NCI-H524 (cell line): ENCODE measurements around the gene PPP1R17.

Experiments
- DNase-seq, 2 experiments: peaks; one replicate each; lab custom pipeline; 2025; lab: John Stamatoyannopoulos, UW

Gene PPP1R17

GRCh38 chr7:31699050-31699449 lies 12.0 kb downstream of the PPP1R17 start:
- no peak for DNase-seq

- no peak for DNase-seq
Measured at GRCh38 chr7:31702354-31702753, 15.3 kb downstream of the PPP1R17 start.

GRCh38 chr7:31705377-31705776 lies 18.4 kb downstream of the PPP1R17 start:
- DNase-seq: no peak

DNA sequence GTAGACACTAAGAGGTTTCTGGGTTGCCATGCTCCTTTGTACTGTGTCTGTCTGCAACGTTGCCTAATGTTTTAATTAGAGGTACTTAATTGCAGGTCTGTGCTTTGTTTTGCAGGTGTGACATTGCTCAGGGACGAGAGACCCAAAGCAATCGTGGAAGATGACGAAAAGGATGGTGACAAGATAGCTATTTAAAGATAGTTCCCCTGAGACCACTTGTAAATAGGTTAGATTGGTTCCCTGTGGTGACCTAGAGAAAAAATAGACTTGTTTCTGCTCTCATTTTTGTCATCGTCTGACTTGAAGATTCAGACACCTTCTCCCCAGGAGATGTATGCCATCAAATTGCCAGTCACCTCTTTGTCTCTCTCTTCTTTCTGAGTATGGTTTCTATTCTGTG lies 20.1 kb downstream of the PPP1R17 start:
- no peak for DNase-seq

DNA sequence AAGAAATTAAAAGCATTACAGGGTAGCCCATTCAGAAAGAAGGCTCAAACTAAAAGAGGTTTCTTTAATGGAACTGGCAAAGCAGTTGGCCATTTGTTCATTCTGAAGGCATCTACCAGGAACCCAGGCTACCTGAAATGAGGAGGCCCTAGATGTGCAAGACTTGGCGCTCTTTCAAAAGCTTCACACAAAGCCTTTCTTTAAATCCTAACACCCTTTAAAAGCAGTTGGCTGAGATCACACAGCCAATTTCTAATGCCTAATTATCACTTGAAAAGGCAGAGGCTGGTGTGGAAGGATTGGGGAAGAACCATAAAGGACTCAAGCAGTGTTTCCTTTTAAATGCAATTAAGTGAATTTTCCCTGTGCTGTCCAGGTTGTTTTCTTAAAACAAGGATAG lies 23.2 kb downstream of the PPP1R17 start:
- peak in 1 of 2 experiments; percentile 23 for DNase-seq

GRCh38 chr7:31716355-31716754 lies 29.3 kb downstream of the PPP1R17 start:
- DNase-seq: no peak

DNA sequence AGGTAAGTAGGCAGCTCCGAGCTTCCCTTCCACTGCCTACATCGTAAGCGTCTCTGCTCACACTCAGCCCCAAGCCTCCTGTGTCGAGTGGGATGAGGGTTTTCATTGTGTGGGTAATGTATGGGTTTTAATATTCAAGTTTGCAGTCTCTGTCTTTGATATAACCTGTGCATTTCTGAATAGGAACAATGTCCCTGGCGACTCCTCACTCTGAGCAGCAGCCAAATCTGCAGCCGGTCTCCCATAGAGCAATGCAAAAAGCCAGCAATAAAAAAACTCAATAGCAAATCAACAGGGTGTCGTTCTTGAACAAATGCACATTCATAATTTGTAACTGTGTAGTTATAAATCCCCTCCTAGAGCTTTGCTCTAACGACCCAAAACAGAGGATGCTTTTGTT lies 33.4 kb downstream of the PPP1R17 start:
- DNase-seq: no peak

DNA sequence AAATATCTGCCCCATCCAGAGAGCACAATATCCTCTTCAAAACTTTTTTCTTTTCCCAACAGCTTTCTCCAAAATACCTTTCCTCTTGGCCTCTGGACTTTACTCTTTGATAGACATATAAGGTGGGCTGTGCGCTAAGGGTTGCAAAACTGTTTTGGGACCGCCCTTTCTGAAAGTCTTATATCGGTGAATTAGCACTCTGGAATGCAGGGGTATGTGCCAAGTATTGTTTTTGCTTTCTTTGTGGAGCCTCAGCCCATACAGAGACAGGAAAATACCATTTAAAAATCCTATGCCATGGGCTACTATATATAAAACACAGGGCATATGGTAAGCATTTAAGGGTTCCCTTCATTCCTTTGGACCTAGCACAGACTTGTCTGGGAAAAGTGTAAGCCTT lies 37.7 kb downstream of the PPP1R17 start:
- no peak for DNase-seq

DNA sequence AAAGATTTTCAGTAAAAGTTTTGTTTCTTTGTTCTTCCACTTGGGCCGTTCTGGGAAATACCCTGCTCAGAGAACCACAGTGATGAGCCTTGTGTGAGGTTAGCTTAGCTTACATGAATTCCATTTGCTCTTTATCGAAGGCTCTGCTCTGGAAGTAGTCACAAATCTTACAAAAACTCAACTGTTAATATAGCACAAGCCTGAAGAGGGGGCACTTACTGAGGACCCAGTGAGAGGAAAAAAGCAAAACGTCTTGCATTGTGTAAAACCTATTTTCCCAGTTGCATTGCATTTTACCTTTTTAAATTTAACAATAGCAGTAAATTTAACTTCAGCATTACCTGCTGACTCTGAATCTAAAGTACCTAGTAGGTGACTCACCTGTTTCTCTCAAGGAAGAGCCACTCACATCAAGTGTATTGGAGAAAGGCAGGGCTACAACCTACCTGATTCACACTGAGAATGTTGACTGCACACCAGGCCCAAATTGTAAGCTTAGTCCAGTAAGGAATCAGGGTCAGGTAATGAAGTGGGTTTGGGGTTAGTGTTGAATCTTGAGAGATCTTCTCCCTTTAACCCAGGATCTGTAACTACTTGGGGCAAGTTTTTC lies 42.3 kb downstream of the PPP1R17 start:
- DNase-seq: no peak

DNA sequence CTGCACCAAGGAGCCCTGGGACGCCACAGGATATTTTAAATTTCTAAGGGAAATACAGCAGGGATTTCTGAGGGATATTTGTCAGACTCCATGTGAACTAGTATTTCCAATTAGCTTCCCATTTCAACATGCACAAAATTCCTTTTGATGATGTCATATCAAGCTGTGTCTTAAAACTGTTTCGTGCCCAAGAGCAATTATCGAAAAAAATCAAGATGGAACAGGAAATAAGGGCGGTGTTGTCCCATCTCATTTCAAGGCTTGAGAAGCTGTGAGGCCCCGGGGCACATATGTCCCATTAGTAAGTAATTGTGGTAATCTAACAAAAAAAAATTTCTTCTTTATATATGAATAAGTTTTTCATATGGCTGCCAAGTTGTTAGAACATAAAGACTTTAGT lies 47.4 kb downstream of the PPP1R17 start:
- DNase-seq: no peak

DNA sequence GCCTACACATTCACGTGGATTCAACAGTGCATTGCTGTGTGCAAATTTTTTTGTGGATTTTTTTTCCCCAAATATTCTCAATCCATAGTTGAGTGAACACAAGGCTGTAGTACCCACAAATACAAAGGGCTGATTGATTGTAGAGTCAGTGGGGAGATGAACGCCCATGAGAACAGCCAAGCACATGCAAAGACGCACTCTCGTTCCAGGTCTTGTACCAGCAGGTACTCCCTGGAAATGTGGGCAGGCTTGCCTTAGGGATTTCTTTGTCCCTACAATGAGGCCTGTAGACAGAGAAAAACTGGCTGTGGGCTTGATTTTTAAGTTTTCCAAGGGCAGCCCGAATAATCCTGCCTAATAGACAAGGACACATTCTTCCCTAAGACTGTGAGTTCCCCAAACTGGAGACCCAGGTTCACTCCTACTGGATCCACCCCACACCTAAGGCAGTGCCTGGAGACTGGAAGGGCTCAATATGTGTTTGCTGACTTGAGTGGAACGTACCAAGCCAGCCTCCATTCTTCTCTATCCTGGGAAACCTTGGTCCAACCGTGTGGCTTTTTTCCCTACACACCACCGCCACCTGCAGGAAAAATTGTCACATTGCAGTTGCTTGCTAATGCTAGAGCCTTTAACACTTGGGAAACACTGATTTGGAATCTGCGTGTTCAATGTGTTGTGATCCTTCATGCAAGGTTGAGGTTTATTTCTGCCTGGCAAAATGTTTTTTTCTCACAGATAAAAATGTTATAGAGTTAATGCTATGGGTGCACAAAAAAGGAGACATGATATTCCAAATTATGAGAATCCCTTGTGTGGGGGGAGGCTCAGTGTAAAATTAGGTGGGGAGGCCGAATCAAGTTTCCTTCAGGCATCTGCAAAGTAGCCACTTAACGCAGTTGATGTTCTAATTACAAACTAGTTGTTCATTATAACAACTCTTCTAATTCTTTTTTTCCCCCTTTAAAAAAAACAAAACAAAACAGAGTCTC lies 49.3 kb downstream of the PPP1R17 start:
- peak; percentile 50 to 82 for DNase-seq

DNA sequence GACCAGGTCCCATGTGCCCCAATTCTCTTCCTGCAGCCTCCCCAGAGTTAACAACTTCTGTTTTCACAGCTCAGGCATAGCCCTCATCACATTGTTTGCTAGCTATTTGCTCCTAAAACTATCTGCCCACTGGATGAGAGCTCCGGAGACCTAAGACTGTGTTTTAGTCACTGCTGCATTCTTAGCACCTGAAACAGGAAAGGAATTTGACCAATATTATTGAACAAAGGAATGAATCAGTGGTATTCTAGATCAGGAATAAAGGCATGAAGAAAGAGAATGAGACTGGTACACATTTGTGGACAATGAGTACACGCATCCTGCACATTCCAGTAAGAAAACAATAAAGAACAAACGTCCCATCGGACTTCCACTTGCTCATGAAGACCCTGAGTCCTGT lies 54.8 kb downstream of the PPP1R17 start:
- no peak for DNase-seq

DNA sequence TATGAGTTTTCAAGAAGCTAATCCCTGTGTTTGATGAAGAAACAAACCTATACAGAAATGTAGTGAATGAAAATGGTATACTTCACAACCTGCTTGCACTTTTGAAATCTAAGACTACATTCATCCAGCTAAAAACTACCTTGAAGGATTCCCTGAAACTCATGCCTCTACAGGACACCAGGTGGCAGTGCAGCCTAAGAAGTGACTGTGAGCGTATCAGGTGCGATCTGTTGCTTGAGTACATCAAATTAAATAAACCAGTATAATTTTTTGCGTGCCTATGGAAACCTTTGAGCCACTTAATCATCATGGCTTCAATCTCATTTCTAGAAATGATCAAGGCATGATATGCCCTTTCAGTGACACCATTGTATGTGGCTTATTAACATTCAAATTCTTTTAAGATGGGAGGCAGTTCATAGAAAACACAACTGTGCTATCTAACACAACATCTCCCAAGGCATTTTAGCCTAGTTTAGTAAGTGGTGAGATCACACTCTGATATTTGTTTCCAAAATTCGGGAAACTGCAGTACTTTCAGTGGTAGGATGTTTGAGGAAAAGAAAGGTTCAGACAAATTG lies 57.4 kb downstream of the PPP1R17 start:
- peak; percentile 30 to 77 for DNase-seq

DNA sequence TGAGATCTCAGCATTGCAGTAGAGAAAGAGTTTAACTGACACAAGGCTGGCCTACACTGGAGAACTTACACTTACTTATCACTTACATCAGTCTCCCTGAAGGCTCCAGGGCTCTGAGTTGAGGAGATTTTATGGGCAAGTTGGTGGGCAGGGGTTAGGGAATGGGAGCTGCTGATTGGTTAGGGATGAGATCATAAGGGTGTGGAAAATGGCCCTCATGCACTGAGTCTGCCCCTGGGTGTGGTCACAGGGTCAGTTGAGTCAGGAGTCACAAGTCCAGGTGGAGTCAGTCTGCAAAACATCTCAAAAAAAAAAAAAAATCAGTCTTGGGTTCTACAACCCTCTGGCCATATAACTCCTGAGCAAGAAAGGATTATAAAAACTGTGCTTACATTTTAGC lies 60.5 kb downstream of the PPP1R17 start:
- no peak for DNase-seq

GRCh38 chr7:31748084-31748483 lies 61.1 kb downstream of the PPP1R17 start:
- DNase-seq: no peak

GRCh38 chr7:31751726-31752125 lies 64.7 kb downstream of the PPP1R17 start:
- DNase-seq: no peak
